HCT116 (cell line): ENCODE data around the gene OSBPL10. TPM values are rescaled to one million over a fixed set of nuclear protein-coding genes. Genes with fewer than 3 reads are reported as not detected.

Experiments used
- ATAC-seq: fragments of 200-7000 bp; cut with Tn5 transposase; 2 replicates; pipeline ENCODE4 v1.9.1; 2020; ENCODE audit warnings: mild to moderate bottlenecking, moderate library complexity
- BruUV-seq: library from RNA; stranded (reverse); fragments of 400-500 nt; replicated peaks from 2 replicates; lab custom pipeline; 2021; lab: Mats Ljungman, UMichigan
- CTCF ChIA-PET: fragments of 300-600 bp; sonication (Branson Sonifier 250); formaldehyde crosslinking; loops from one replicate; lab custom pipeline; 2021; ENCODE audit warnings: antibody characterized with exemption; lab: Charles Lee
- POLR2A ChIA-PET: fragments of 300-600, 350-600 bp; sonication (Branson Sonifier 250); formaldehyde crosslinking; loops from one replicate; lab custom pipeline; 2021; ENCODE audit warnings: antibody characterized with exemption; lab: Charles Lee
- RAD21 ChIA-PET, 2 experiments: fragments of 300-600 bp; sonication (Branson Sonifier 250); formaldehyde crosslinking; loops; one replicate each; lab custom pipeline; 2023; ENCODE audit warnings: low total read pairs in 2 of 2; ENCODE audit not compliant: uncharacterized antibody in 2 of 2, unreplicated experiment in 2 of 2, low non-redundant PET in 1 of 2; lab: Charles Lee
- DNase-seq: peaks from one replicate; pipeline ENCODE4 v3.0.0-alpha.2; 2010; ENCODE audit warnings: low read depth, low spot score
- H2AFZ ChIP-seq: fragments of 200-600 bp; shearing (Covaris generic), sonication (generic); 2 replicates; pipeline ENCODE4 v1.6.1; 2017; ENCODE audit warnings: low read depth, mixed run types, mixed read lengths, antibody characterized with exemption, low read length; ENCODE audit not compliant: poor library complexity, severe bottlenecking
- H3K27ac ChIP-seq: 2 replicates; pipeline ENCODE4 v1.5.1; 2012; ENCODE audit warnings: low read depth, low read length
- H3K27me3 ChIP-seq: fragments of 200-600 bp; sonication (generic); 2 replicates; pipeline ENCODE4 v1.6.1; 2016; ENCODE audit warnings: mixed run types, low read length, mixed read lengths; ENCODE audit not compliant: insufficient read depth
- H3K36me3 ChIP-seq, 2 experiments: fragments of 200-500 bp in 1 of 2; fragments of 200-600 bp in 1 of 2; sonication (Bioruptor generic) in 1 of 2; sonication (generic) in 1 of 2; 2 replicates each; pipeline versions ENCODE4 v1.5.1 to v1.6.1; 2014 to 2016; ENCODE audit warnings: low read length in 2 of 2, inconsistent platforms in 1 of 2, mixed read lengths in 1 of 2, mixed run types in 1 of 2; ENCODE audit not compliant: insufficient read depth in 2 of 2, control insufficient read depth in 1 of 2
- H3K4me1 ChIP-seq, 2 experiments: fragments of 200-600 bp in 1 of 2; sonication (generic) in 1 of 2; 2 replicates each; pipeline versions ENCODE4 v1.5.1 to v1.6.1; 2012 to 2017; ENCODE audit warnings: low read length in 2 of 2, inconsistent platforms in 1 of 2, mild to moderate bottlenecking in 1 of 2, mixed read lengths in 1 of 2, mixed run types in 1 of 2, moderate library complexity in 1 of 2; ENCODE audit not compliant: insufficient read depth in 2 of 2, control insufficient read depth in 1 of 2
- H3K4me2 ChIP-seq: fragments of 200-600 bp; sonication (generic); 2 replicates; pipeline ENCODE4 v1.6.1; 2017; ENCODE audit warnings: mixed run types, low read length, mixed read lengths
- H3K4me3 ChIP-seq, 2 experiments: fragments of 200-600 bp in 1 of 2; sonication (generic) in 1 of 2; replicated peaks in 1 of 2; 2 replicates each; pipeline ENCODE4 v1.5.1; 2011 to 2016; ENCODE audit warnings: low read length in 2 of 2, control low read depth in 1 of 2, low read depth in 1 of 2, mild to moderate bottlenecking in 1 of 2, mixed read lengths in 1 of 2, mixed run types in 1 of 2
- H3K79me2 ChIP-seq: fragments of 200-600 bp; sonication (generic); 2 replicates; pipeline ENCODE4 v1.6.1; 2017; ENCODE audit warnings: mild to moderate bottlenecking, mixed run types, low read length, moderate library complexity, mixed read lengths; ENCODE audit not compliant: insufficient read depth
- H3K9ac ChIP-seq: fragments of 200-600 bp; sonication (generic); 2 replicates; pipeline ENCODE4 v1.6.1; 2016; ENCODE audit warnings: low read length, mixed read lengths
- H3K9me2 ChIP-seq: fragments of 200-600 bp; sonication (generic), shearing (Covaris generic); 2 replicates; pipeline ENCODE4 v1.6.1; 2017; ENCODE audit warnings: mixed run types, mild to moderate bottlenecking, moderate library complexity; ENCODE audit not compliant: insufficient read depth
- H3K9me3 ChIP-seq, 2 experiments: fragments of 200-500 bp in 1 of 2; fragments of 200-600 bp in 1 of 2; sonication (Bioruptor generic) in 1 of 2; sonication (generic) in 1 of 2; 2 replicates each; pipeline ENCODE4 v1.6.1; 2014 to 2017; ENCODE audit warnings: low read length in 2 of 2, mixed read lengths in 2 of 2, inconsistent platforms in 1 of 2, low read depth in 1 of 2, mild to moderate bottlenecking in 1 of 2, mixed run types in 1 of 2, moderate library complexity in 1 of 2; ENCODE audit not compliant: control insufficient read depth in 1 of 2, insufficient read depth in 1 of 2
- H4K20me1 ChIP-seq: fragments of 200-600 bp; sonication (generic), shearing (Covaris generic); 2 replicates; pipeline ENCODE4 v1.6.1; 2017; ENCODE audit warnings: mixed run types, mild to moderate bottlenecking, moderate library complexity; ENCODE audit not compliant: insufficient read depth
- ATF3 ChIP-seq: IDR thresholded peaks from 2 replicates; pipeline ENCODE4 v1.6.1; 2012
- CEBPB ChIP-seq: IDR thresholded peaks from 2 replicates; pipeline ENCODE4 v1.6.1; 2012; ENCODE audit warnings: low read depth
- CTCF ChIP-seq, 3 experiments: fragments of 200-600 bp in 1 of 3; sonication (generic) in 1 of 3; IDR thresholded peaks in 2 of 3; conservative IDR thresholded peaks in 1 of 3; 2 replicates each; pipeline ENCODE4 v1.5.1; 2012 to 2017; ENCODE audit warnings: low read depth in 2 of 3, low read length in 2 of 3, antibody characterized with exemption in 1 of 3, borderline replicate concordance in 1 of 3, control low read depth in 1 of 3, mild to moderate bottlenecking in 1 of 3, mixed read lengths in 1 of 3, mixed run types in 1 of 3, moderate library complexity in 1 of 3; ENCODE audit not compliant: insufficient read depth in 1 of 3
- EGR1 ChIP-seq: IDR thresholded peaks from 2 replicates; pipeline ENCODE4 v1.6.1; 2012; ENCODE audit warnings: low read depth
- ELF1 ChIP-seq: IDR thresholded peaks from 2 replicates; pipeline ENCODE4 v1.6.1; 2012; ENCODE audit warnings: low read depth, borderline replicate concordance
- EZH2 ChIP-seq: fragments of 200-600 bp; sonication (generic); IDR thresholded peaks from 2 replicates; pipeline ENCODE4 v1.6.1; 2017; ENCODE audit warnings: antibody characterized with exemption, mixed run types
- FOSL1 ChIP-seq: IDR thresholded peaks from 2 replicates; pipeline ENCODE4 v1.6.1; 2012; ENCODE audit warnings: low read depth
- JUND ChIP-seq: IDR thresholded peaks from 2 replicates; pipeline ENCODE4 v1.6.1; 2012
- MAX ChIP-seq: IDR thresholded peaks from 2 replicates; pipeline ENCODE4 v1.6.1; 2012
- POLR2A ChIP-seq: IDR thresholded peaks from 2 replicates; pipeline ENCODE4 v1.7.0; 2011; ENCODE audit warnings: borderline replicate concordance; ENCODE audit not compliant: insufficient read depth, insufficient read length; ENCODE audit errors: extremely low read depth
- POLR2AphosphoS5 ChIP-seq: IDR thresholded peaks from 2 replicates; pipeline ENCODE4 v1.6.1; 2011; ENCODE audit warnings: mild to moderate bottlenecking, low read depth, low read length, moderate library complexity
- SIN3A ChIP-seq: IDR thresholded peaks from 2 replicates; pipeline ENCODE4 v1.6.1; 2012; ENCODE audit warnings: low read depth
- YY1 ChIP-seq: IDR thresholded peaks from 2 replicates; pipeline ENCODE4 v1.6.1; 2011; ENCODE audit warnings: low read length, low read depth, moderate library complexity, mild to moderate bottlenecking; ENCODE audit not compliant: insufficient replicate concordance; ENCODE audit errors: extremely low read depth
- ZNF274 ChIP-seq: fragments of 200-500 bp; sonication (Bioruptor generic); IDR thresholded peaks from 2 replicates; pipeline ENCODE4 v1.6.1; 2014; ENCODE audit warnings: mild to moderate bottlenecking, low read depth, low read length, inconsistent platforms
- intact Hi-C: fragments of 100-400 bp; cut with micrococcal nuclease; formaldehyde crosslinking; loops from 2 replicates; pipeline ENCODE4 v1.10.0; 2022
- total RNA-seq: library from RNA; stranded (reverse); gene quantifications from one replicate; pipeline ENCODE4 v1.2.1, GENCODE V29; 2021; ENCODE audit not compliant: unreplicated experiment

The OSBPL10 gene
- total RNA-seq, 1 experiment from 2014 or later: 25.8 TPM

GRCh38 chr3:31636694-31637442 lies 344.2 kb downstream of the OSBPL10 start:
- Histone ChIP-seq H4K20me1 (no peaks in the 10 kb centered on the region), H3K4me2 (no peak overlapping the region), H3K9ac (no peak overlapping the region), H3K36me3 (peaks cover 0 to 15% of the 10 kb centered on the region in 2 experiments; a peak in 2 of 4 replicates), H3K4me3 (no peak overlapping the region), H3K27me3 (no peaks in the 10 kb centered on the region), H2AFZ (no peak overlapping the region), H3K9me3 (no peaks in the 10 kb centered on the region), H3K27ac (no peak overlapping the region), H3K9me2 (no peaks in the 10 kb centered on the region), H3K79me2 (no peaks in the 10 kb centered on the region), H3K4me1 (no peaks in the 10 kb centered on the region)
- CTCF ChIA-PET: no interaction called here
- RAD21 ChIA-PET: no interaction called here
- intact Hi-C loops: no loop called here
- POLR2A ChIA-PET: no interaction called here
- DNase-seq (no peak), ATAC-seq (no peak)
- no peak for TF ChIP-seq ELF1
- TF ChIP-seq YY1: no peak
- TF ChIP-seq FOSL1: no peak
- TF ChIP-seq ATF3: no peak
- TF ChIP-seq POLR2AphosphoS5: no peak
- no peak for TF ChIP-seq CEBPB
- no peak for TF ChIP-seq SIN3A
- no peak for TF ChIP-seq JUND
- no peak for TF ChIP-seq EGR1
- TF ChIP-seq MAX: no peak
- no peak for TF ChIP-seq ZNF274
- TF ChIP-seq POLR2A: no peak
- no peak for TF ChIP-seq EZH2
- TF ChIP-seq CTCF (IDR thresholded peaks at IDR 0.05 in 2 of 3, conservative IDR thresholded peaks at IDR 0.05 in 1 of 3; ENCODE audit: borderline replicate concordance in 1 of 3, insufficient read depth in 1 of 3, low read depth in 2 of 3, low read length in 2 of 3): no peak
- TSS peak; percentile 25 for BruUV-seq
